ENCODE measurements around the gene SIRT5.

- TF ChIP-seq EZH2phosphoT487 (IDR thresholded peaks at IDR 0.05; ENCODE audit: insufficient read depth, low read depth), result no peak
- TF ChIP-seq EZH2 (IDR thresholded peaks at IDR 0.05; ENCODE audit: insufficient read depth, poor library complexity, severe bottlenecking), result no peak
Measured at GRCh38 chr6:13574571-13575376, at the start of gene SIRT5.

All from GM23248 (cell line).